HG02943 (cell line): Measurements from ENCODE around the gene PGAP2.
A peak's percentile ranks its signal among the peaks of the same experiment; 100 is the strongest.
"Not testable (repeated sequence)": the region's sequence is repeated elsewhere in the genome, so short reads cannot be mapped to it uniquely, and the experiment has no call there.

ENCODE experiments used
- ATAC-seq: cut with Tn5 transposase; IDR thresholded peaks from one replicate; pipeline ENCODE4 v1.9.1; 2021; ENCODE audit warnings: mild to moderate bottlenecking, low read depth, moderate library complexity; ENCODE audit not compliant: unreplicated experiment

The PGAP2 gene

DNA sequence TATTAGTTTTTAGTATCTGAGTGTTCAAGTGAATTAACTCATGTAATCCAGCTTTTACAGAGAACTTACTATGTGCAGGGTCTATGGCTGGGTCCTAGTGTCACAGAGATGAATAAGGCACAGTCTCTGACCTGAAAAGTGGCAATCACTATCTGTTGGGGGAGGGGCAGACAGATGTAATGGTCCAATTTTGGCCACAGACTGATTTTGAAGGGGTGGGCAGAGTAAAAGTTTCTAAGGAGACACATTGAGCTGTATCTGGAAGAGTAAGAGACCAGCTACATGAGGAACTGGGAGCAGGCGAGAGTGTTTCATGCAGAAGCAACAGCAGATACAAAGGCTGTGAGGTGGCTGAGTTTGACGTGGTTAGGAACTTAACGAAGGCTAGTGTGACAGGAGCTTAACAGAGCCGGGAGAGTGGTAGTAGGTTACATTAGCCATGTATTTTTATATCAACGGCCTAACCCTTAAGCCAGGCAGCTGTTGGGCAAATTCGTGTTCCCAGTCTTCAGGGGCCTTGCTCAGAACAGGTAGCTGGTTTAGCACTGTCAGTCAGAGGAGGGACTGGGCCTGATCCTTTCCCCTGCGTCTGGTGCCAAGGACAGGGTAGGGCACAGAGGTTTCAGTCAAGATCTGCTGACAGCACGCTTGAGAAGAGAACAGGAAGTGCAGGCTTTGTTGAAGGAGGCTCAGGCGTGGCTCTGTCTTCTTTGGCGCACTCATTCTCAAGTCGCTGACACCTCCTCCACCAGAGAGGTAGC lies 45.7 kb downstream of the PGAP2 start:
- ATAC-seq: peak; percentile 43

DNA sequence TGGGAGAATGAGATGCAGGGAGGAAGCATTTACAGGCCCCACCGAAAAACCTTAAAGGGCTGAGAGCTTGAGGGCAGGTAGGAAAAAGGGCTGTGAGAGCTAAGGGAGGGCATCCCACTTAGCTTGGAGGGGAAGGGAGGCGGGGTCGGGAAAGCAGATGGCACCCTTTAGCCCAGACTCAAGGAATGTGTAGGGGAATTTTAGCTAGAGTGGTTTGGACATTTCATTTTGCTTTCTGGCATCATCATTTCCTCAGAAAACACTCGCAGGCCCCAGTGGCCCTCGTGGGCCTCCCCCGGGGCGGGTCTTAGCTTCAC lies 46.3 kb downstream of the PGAP2 start:
- no peak for ATAC-seq

DNA sequence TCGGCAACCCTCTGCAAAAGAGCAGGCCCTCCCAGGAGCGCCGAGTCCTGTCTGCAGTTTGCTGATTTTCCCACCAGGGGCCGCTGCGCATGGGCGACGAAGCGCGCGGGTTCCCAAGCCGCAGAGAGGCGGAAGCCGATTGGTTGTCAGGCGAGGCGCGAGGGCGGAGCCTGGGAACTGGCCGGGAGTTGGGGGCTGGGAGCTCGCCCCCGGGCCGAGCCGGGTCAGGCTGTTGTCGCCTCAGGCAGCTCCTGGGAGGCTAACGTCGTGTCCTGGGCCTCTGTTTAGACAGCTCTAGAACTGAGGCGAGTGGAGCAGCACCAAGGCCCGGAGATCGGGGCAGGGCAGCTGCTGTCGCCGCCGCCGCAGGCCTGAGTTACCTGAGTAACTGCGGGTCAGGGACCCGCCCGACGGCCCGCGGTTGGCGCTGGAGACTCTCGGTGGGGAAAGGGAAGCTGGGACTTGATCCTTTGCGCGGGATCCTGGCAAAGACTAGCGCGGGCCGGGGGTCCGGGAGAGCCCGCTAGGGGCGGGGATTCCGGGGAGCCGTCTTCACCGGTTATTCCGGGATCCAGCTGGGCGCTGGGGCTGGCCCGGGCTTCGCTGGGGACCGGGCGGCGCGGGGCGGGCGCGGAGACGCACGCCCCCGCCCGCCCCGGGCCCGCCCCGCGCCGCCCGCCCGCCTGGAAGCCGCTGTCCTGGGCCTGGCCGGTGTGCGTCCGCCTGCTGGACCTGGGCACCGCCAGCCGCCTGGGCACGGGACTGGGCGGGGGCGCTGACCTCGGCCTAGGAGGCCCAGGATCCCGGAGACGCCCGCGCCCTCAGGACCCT lies 46.8 kb downstream of the PGAP2 start, which contains the start of gene STIM1:
STIM1 (plus strand) TSS at position 688 of the 831 bp plus-strand sequence. CDS start 607 bp downstream, outside the sequence.
- peak; percentile 73 for ATAC-seq

DNA sequence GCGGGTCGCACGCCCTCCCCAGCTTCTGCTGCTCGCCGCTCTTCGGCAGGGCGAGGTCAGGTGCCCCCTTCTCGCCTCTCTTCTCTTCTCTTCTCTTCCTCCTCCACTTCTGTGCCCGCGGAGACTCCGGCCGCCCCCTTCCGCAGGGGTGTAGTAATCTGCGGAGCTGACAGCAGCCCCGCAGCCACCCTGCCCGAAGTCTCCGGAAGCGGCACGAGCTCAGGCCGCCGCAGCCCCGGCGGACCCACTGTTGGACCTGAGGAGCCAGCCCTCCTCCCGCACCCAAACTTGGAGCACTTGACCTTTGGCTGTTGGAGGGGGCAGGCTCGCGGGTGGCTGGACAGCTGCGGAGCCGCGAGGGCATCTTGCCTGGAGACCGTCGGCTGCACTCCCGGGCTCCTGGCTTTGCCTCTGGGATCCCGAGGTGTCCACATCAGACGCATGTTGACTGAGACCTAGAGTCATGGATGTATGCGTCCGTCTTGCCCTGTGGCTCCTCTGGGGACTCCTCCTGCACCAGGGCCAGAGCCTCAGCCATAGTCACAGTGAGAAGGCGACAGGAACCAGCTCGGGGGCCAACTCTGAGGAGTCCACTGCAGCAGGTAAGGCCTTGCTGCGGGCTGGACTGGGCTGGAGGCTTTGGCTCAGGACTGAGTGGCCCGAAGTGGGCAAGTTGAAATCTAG lies 47.6 kb downstream of the PGAP2 start:
- ATAC-seq: peak; percentile 15

DNA sequence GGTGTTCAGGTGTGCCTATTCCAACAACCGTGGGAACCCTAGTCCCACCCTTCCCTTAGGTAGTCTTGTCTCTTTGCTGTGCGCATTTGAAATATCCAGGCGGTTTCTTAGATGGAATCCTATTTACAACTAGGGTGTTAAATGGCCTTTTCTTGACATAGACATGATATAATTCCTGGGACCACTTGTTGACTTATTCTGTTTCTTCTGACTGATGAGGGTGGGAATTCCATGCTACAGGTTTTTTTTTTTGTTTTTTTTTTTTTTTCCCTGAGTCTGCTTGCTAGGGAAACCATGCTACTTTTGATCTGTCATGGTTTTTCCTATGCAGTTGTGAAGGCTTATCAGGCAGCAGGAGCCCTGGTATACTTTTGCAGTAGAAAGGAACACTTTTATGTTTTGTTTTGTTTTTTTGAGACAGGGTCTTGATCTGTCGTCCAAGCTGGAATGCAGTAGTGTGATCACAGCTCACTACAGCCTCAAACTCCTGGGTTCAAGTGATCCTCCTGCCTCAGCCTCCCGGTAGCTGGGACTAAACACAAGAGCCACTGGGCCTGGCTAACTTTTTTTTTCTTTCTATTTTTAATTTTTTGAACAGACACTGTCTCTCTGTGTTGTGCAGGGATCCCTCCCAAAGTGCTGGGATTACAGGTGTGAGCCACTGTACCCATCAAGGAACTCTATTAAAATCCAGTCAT lies 48.6 kb downstream of the PGAP2 start:
- no peak for ATAC-seq

DNA sequence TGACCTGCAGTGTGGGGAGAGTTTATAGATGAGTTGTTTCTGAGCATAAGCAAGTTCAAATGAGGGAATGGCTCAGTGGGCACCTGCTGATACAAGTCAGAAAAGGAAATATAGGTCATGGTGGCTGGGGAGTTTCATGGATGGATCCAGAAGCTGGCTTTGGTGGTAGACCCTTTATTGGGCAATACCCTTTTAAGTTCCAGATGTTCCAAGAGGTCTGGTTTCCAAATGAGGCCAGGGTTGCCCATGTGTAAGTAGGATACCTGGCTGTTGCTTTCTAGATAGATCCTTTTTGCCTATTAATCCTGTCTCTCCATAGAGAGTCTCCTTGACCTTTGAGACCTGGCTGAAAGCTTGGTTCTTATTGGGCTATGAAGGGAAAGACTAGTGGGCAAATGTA lies 49.3 kb downstream of the PGAP2 start:
- ATAC-seq: no peak

DNA sequence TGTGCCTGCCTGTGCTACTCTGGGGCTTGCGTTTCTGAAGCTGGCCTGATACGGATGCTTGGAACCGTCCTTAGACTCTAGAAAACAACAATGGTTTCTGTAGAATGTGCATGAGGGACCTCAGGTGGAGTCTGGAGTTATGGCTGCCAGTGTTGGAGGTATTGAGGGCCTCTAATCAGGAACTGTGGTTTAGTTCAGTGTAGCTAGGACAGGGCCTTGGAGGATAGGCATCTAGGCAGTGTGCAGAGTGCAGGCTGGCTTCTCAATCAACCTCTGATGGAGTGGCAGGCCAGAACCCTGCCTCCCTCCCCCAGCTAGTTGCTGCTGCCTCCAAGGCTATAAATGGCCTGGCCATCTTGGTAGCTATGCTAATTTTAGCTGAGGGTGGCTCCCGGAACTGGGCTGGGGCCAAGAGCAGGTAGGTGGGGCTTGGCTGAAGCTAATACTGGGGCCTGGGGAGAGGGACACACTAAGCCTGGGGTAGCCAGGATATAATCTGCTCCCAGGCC lies 51.1 kb downstream of the PGAP2 start:
- no peak for ATAC-seq

DNA sequence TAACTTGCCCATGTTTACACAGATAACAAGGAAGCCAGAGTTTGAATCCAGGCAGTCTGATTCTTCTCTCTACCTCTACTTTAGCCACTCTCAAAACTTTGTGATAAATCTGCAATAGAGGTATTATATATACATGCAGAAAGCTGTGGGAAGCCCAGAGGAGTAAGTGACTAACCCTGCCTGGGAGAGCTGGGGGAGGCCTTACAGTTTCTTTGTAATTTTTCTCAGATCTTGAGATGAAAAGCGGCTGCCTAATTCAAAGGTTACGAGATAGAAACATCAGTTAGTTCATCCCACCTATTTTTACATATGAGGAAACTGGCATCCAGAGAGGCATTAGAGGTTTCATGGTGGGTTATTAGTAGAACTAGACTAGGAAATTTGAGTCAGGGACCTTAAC lies 52.0 kb downstream of the PGAP2 start:
- no peak for ATAC-seq

DNA sequence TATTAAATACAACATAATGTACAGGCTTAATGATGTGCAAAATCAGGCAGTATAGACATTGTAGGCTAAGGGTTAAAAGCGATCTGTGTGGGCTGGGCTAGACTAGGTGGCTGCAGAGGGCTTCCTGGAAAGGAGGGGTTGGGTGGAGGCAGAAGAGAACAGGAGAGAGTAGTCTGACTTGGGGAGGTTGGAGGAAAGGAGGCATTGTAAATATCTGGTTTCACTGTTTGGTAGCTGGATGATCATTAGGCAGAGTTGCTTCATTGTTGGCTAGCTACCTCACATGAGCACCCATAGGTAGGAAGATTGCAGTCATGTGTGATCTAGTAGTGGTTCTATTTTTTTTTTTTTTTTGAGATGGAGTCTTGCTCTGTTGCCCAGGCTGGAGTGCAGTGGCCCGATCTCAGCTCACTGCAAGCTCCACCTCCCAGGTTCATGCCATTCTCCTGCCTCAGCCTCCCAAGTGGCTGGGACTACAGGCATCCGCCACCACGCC lies 52.6 kb downstream of the PGAP2 start:
- not testable (repeated sequence) for ATAC-seq

DNA sequence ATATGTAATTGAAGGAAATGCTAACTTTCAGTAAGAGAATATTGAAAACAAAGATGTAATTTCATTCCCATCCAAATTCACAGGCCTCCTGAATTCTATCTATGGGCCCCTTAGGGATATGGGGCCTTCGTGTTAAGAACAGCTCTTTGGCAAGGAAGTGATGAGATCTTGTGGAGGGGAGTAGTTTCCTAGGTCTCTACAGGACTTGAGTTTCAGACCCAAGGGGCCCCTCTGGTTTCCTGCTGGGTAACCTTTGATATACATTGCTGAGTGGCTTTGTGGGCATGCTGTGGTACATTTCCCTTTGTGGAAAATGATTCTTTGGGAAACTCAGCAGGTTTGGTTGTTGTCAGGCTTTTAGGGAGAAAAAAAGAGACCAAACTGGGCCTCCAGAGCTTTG lies 53.3 kb downstream of the PGAP2 start:
- ATAC-seq: no peak

DNA sequence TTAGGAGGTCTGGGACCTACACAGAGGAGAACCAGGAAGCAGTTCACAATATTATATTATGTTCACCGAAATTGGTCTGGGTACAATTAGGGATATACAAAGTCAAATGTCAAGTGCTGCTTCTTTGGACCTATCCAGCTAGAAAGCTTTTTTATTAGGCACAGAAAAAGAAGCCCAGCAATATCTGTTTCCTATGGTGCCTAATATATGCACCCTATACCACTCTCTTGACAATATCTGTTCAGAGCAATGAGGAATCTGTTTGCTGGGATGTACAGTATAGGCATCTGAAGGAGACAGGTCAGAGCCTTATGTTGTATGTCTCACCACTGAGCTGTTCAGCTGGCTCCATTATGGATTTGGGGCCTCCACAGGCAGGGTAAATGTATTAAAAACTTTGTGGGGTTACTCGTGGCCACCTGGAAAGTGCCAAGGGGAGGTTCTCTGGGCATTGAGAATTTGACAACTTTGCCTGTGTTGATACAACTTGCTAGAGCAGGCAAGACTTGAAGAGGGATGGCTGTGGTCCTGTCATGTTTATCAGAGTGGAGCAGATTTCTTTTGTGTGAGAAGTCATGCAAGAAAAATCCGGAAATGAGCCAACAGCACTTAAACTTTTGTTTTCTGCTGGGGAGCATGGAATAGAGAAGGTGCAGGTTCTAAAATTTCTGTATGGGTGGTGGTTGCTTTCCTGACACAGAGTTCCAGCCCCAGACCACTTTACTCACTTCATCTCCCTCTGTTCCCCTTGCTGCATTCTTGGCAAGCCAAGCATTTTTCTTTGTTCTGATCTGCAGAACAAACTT lies 57.2 kb downstream of the PGAP2 start:
- no peak for ATAC-seq

DNA sequence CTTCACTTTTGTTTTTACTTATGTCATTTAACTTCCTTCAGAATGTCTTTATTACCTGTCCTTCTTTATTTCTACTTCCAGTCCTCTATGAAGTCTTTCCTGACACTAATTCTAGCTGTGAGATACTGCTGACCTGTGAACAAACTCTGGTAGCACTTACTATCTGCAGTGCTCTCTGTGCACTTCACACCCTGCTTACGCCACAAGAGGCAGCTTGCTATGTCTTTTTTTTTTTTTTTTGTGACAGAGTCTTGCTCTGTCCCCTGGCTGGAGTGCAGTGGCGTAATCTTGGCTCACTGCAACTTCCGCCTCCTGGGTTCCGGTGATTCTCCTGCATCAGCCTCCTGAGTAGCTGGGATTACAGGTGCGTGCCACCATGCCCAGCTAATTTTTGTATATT lies 57.8 kb downstream of the PGAP2 start:
- ATAC-seq: no peak

DNA sequence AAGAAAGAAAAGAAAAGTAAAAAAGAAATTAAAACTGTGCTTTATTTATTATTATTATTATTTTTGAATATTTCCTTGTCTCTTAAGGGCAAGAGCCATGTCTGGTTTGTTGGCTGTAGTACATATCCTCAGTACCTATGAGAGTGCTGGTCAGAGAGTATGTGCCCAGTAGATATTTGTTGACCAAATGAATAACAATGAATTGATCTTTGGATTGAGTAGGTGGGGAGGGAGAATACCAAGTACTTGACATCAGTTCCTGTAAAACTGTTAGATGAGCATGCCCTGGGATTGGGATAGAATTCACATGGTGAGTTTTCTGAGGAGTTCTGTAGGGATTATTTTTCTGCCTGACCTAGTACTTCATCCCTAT lies 58.5 kb downstream of the PGAP2 start:
- ATAC-seq: no peak

DNA sequence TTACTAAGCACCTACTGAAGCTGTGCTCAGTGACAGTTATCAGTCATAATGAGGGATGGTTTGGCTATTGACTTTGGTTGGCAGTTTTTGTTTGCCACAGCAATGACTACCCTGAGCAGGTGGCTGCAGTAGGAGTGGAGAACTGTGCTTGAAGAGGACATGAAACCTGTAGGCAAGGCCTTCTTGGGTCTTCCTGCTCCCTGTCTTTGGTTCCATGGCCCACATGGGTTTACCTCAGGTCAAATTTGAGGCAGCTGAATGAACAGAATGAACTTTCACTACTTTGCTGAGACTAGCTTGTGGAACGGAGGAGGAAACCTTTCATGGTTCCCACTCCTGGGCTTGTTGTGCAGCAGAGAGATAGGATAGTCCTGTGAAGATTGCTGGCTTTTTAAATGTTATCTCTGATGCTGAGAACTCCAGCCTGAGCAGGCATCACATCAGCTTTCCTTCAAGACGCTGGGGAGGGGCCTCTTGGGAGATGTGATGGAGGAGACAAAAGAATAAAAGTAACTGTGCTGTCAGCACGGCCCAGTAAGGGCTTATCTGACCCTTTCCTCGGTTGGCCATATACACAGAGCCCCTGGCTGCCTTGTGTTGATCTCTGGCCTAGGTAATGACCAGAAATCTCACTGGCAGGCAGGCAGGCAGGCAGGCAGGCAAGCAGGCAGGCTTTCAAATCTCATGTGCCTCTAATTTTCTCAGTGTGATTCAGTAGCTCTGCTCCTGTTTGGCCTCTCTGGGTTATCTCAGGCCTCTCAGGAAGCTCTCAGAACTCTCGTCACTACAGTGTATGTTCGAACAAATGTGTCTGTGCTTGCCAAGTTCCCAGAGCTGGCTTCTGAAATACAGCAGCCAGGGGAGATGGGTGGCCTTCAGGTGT lies 59.1 kb downstream of the PGAP2 start:
- ATAC-seq: peak; percentile 50

DNA sequence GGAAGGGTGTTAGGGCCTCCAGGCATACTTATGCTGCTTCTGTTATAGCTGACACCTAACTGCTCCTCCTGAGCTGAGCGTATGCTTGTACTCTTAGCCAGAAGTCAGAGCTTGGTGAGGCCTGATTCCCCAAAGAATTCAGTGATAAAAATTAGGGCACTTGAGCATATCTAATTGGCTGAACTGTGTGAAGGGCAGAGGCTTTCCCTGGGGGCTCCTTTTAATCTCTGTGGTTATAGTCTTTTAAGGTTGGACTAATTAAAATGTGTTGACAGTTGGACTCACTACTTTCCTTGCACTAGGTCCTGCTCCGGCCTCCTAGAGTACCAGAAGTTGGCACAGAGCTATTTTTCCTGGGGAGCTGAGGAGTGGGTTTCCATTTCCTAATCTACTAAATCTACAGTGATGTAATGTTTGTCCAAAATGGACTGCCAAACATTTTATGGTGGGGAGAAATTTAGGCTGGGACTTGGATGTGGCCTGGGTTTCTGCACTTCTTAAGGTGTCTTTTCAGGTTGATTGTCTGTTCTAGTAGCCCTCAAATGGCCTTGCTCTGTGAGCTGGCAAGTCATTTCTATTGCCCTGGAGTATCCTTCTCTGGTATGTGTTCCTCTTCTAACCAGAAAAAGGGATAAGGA lies 65.5 kb downstream of the PGAP2 start:
- ATAC-seq: no peak
